HG02798 (cell line): ENCODE measurements around the gene CASTOR1.
A peak's percentile ranks its signal among the peaks of the same experiment; 100 is the strongest.

Source experiments
- ATAC-seq: cut with Tn5 transposase; IDR thresholded peaks from one replicate; pipeline ENCODE4 v1.9.1; 2021; ENCODE audit warnings: mild to moderate bottlenecking; ENCODE audit not compliant: unreplicated experiment, poor library complexity

The CASTOR1 gene

DNA sequence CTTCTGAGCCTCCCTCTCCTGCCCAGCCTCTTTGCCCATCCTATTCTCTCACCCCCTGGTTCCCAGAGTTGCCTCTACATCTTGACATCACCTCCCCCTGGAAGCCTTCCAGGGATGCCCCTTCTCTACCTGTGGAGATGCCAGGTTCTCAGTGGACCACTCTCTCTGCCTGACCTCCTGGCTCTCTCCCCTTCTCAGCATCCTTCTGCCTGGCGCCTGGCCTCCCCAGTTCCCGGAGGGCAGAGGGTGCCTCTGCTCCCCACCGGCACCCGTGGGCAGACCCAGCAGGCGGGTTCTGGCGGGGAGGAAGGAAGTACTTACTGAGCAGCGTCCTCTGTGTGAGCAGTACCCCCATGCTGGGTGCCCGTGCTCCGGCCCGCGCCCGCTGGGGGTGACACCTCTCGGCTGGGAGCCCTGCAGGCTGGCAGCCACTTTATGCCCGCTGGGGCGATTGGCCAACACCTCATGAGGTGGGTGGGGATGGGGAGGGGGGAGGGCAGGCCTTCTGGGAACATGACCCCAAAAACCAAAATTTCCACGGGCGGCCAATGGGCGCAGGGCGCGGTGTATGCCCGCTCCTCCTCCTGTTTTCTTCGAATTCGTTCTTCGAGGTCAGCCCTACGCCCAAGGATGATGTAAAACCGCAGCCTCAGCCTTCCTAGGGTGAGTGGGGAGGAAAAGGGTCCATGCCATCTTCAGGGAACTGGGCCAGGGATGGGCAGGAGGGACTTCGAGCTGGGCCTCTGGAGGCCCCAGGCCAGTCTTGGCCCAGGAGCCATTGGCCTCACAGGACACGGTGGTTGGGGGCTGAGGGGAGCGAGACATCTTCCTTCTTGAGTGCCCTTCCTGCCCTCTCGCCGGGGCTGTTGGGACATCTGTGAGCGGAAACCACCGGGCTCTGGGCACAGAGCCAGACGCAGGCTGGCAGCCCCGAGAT, 22.6 kb downstream of the CASTOR1 start, which contains the start of gene OSM:
OSM (minus strand) TSS at position 407 of the 937 bp plus-strand sequence; CDS start at position 355, 52 bp downstream.
- ATAC-seq = no peak

DNA sequence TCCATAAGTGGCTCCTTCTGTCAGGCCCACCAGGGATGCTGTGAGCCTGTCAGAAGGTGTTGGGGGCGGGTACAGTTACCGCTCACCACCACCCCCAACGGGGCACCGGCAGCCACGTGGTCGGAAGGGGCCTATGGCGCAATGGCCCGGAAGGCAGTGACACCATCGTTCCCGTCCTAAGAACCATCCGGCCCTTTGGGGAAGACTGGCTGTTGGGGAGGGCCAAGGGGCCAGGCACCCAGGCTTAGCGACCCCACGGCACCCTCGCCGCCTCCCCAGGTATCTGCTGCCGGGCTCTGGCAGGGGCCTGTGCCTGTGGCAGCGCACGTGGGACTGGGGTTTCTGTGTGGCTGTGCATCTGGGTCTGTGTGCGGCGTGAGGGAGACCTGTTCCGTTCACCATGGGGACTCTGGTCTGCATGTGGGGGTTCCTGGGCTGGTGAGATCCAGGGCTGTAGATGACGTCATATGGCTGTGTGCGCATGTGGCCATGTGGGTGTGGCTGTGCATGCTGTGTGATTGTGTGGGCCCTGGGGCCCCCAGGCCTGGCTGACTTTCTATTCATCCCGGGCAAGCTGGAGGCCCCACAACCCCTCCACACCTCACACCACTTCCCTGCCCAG, 23.4 kb downstream of the CASTOR1 start:
- ATAC-seq = peak; percentile 71

DNA sequence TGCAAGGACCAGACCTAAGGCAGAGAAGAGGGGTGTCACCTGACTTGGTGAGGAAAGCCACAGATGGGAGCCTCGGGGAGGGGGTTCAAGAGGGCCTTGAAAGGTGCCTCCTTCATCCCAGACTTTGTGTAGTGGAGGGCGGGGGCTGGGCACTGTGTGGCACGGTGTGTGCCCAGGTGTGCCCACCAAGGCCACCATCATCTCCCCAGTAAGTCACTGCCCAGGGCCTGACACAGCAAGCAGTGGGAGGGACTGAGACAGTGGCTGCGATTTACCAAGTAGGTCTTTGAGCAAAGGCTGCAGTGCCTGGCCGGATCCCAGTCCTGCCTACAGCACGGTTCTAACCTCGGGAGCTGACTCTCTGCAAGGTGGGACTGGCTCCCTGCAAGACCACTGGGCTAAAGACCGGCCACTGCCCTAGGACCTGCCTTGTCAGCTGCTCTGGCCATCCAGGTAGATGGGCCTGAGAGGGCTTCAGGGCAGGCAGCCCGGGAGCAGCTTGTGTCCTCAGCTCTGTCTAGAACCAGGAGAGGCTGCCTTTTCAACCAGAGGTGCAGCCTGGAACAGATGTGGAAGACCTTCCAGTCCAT, 24.1 kb downstream of the CASTOR1 start:
- peak; percentile 1 for ATAC-seq

DNA sequence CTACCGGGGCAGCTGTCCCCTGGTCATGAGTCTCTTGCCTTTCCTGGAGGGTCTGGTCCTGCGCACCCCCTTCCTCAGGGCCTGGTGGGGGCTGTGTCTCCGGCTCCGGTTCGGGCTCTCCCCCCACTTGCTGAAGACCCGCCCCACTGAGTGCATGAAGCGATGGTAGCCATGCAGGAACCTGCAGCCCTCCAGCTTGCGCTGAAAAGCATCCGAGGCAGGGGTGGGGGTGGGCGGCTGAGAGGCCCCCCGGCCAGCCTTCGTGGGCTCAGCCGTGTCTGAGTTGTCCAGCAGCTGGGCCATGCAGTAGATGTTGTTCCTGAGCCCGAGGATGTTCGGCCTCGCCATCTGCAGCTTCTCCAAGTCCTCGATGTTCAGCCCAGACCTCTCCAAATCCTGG, 25.4 kb downstream of the CASTOR1 start:
- ATAC-seq = no peak

DNA sequence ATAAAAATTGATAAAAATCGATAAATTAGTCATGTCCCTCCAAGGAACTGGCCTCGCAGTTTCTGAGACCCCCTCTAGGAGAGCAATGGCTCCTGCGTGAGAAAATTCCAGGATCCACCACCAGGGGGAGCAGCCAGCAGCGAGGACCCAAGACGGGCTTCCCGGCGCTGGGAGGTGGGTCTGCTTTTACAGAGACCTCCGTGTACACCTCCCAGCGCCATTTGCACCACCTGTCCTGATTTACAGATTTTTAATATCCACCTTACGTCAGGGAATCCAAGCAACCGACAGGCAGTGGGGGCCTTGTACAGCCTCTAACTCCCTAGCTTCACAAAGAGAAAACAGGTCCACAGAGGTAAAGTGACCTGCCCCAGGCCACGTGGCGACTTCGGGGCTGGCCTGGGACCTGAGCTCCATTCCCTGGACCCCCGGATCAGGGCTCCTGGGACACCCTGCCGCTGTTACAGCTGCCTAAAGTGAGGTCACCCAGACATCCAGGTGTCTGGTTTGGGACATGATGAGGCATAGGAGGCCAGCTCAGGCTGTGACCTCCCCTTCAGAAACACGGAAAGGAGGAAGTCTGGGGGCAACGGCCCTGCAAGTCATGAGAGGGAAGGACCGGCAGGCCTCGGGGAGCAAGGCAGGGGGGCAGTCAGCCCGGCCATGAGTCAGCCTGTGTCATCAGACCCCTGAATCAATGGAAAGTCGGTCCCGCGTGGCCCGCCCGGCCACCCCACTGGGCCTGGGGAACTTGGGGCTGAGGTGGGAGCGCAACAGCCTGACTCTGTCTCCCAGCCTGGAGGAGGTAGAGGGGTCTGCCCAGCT, 26.2 kb downstream of the CASTOR1 start:
- peak; percentile 25 for ATAC-seq

DNA sequence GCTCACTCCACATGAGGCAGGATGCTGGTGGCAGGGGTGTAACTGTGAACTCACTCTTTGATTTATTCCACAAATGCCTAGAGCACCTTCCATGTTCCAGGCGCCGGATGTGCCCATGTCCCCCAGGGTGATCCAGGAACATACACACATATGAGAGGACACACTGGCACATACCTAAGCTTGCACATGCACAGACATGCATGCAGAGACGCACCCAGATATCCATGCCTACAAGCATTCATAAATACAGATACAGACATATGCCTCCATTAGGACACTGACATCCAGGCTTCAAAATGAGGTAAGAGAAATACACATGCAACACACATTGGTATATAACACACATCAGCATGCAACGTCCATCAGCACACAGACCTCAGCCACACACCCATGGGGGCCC, 27.2 kb downstream of the CASTOR1 start:
- ATAC-seq = no peak

DNA sequence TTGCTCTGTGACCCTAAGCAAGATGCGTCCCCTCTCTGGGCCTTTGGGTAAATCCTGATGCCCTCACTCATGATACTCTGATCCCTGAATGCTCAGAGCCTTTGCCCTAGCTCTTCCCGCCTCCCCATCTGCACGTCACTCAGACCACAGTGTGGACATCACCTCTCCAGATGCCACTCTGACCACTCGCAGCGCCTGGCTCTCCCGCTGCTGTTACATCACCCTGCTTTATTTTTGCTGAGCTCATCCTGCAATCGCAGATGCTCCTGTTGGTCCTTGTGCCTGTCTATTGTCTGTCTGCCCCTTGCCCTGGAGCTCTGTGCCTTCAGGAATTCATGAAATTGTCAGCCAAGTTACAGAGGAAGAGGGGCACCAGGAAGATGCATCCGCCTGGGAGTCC, 28.2 kb downstream of the CASTOR1 start:
- no peak for ATAC-seq

DNA sequence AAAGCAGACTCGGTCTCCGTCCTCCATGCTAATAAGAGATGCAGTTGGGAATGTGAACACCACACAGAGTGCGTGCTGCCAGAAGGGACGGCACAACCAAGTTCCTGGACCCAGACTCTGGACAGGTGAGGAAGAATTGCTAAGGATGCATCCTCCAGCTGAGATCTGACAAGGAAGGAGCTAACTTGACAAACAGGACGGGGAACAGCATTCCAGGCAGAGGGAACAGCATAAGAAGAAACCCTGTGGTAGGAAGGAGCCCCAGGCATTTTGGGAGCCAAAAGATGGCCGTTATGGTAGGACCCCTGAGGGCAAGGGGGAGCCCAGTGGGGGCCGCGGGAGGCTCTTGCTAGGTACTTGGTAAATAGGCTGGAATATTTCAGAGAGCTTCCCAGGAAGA, 28.6 kb downstream of the CASTOR1 start:
- no peak for ATAC-seq

DNA sequence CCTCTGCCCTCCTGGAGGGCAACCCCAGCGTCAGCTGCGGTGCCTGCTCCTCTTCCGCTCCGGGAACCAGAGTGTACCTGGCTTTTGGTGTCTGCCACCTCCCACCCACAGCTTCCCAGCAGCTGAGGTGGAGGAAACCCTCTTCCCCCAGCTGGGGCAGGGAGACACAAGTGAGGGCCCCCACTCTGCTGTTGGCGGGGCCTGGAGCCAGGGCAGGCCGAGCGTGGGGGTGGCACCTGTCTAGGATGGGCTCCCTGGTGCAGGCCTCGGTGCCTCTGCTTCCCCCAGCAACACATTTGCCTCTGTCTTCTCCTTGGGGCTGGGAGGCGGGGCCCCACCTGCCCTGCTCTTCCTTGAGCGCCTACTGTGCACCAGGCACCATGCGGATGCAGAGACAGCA, 29.0 kb downstream of the CASTOR1 start:
- ATAC-seq = no peak

DNA sequence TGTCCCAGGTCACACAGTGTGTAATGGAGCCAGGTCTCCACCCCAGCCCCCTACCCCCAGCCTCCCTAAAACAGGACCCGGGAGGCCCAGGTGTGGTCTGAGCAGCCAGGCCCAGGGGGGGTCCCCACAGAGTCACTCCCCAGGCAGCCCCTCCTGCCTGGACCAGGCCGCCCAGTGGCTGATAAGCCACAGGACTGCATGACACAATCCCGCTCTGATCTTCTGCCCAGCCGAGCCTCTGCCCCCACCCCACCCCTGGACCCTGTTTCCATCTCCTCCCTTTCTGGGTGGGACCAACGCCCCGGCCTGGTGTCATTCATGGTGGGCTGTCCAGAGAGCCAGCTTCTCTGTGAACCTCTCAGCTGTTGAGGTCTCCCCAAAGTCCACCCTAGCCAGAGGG, 35.0 kb downstream of the CASTOR1 start:
- ATAC-seq = no peak

DNA sequence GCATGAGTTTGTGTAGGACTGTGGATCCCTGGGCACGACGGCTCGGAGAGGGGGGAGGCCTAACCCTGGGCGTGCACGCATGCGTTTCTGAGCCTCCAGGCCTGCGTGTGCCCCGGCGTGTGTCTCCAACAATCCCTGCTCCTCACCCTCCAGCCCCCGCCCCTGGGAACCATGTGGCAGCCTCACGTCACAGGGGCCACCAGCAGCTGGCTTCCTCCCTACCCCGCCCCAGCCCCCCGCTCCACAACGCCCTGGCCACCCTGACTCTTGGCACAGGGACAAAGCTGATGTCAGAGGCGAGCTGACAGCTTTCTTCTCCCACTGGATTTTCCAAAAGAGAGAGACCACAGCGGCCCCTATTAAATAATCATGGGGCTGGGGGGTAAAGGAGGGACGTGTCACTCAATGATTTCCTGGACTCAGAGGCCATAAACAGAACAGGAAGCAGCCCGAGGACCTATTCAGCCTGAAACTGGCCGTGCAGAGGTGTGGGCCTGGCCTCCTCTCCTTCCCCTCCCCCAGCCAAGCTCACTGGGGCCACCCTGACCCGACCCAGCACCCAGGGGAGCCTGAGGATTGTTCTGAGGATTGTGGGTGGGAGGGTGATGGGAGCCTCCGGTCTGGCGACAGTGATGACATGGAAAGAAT, 36.0 kb downstream of the CASTOR1 start:
- ATAC-seq = no peak

DNA sequence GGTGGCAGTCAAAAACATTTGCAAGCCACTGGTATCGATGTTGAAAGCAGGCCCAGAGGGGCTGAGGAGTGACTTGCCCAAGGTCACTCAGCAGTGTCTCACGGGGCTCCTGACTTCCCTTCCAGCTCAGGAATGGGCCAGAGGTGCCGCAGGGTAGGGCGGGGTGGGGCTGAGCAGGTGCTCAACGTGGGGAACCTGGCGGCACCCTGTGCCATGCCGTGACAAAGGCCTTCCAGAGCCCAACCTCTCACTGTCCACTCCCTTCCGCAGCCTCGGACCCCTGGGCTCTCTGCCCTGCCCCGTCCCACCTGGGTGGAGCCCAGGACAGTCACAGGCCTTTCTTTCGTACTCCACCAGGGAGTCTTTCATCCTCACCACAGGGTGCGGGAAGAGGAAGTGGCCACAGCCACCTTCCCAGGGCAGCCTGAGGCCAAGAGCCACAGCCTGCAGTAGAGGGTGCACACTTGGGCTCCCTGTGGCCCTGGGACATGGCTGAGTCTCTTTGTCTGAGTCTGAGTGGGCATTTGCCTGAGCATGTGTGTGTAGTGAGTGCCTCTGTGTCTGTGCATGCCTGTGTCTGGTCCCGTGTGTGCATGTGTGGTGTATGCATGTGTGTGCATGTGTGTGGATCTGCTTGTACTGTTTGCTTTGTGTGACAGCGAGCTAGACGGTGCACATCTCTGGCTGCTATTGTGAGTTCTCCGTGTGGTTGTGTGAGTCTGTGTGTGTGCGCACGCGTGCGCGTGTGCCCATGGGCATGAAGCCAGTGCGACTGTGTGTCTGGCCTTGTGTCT, 36.7 kb downstream of the CASTOR1 start:
- ATAC-seq = no peak

DNA sequence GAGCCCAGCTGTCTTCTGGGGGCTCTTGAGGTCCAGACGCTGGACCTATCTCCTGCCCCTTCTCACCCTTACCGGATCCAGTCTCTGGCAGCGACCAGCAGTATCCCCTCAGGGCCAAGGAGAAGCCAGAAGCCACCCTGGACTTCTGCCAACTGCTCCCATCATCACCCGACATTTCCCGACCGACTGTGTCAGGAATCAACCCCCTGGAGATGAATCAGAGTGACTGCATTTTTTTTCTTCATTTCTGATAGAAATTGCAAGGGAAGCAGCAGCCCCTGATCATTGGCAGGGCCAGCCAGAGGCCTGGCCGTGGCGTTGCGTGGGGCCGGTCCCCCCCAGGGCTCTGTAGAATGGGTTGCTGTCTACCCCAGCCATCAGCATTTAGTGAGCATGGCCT, 37.6 kb downstream of the CASTOR1 start:
- ATAC-seq = no peak

DNA sequence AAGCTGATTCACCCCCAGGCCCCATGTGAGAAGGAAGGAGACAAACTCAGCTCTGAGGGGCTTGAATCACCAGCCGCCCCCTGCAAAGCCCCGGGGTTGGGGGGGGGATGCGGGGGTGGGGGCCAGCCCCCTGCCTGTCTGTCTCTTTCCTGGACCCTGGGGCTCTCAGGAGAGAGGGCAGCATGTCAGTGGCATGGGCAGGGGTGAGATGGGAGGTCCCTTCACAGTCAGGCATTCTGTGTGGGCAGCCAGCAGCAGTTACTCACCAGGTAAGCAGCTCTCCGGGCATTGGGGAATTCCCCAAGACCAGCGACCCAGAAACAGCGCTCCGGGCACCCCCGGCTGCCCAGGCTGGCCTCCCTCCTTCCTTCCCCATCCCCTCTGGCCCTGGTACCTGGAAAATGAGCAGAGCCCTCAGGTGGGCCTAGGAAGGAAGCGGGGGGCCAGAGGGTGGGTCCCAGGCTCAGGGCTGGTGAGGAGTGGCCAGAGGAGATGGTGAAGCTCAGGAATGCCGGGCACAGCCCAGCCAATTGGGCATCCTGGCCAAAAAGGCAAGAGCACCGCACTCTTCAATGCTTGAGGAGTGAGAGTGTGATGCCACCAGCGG, 38.5 kb downstream of the CASTOR1 start:
- ATAC-seq = no peak

DNA sequence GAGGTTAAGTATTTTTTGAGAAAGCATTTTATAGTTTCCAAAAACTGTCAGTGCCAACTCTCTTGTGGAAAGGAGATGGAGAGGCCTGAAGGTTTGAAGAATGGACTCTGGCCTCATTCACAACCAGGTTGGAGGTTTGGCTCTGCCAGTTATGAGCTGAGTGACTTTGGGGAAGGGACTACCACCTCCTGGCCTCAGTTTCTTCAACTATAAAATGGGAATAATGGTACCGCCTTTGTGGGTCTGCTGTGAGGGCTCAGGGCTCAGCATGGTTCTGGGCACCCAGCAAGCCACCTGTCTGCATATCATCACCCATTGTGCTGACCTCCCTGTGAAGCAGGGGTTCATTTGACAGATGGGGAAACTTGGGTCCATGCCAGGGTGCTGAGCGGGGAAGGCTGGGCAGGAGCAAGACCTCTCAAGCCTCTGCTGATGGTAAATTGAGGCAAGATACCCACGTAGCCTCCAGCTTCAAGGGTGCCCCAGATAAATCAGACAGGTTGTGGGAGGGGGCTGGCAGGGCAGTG, 39.2 kb downstream of the CASTOR1 start:
- no peak for ATAC-seq

DNA sequence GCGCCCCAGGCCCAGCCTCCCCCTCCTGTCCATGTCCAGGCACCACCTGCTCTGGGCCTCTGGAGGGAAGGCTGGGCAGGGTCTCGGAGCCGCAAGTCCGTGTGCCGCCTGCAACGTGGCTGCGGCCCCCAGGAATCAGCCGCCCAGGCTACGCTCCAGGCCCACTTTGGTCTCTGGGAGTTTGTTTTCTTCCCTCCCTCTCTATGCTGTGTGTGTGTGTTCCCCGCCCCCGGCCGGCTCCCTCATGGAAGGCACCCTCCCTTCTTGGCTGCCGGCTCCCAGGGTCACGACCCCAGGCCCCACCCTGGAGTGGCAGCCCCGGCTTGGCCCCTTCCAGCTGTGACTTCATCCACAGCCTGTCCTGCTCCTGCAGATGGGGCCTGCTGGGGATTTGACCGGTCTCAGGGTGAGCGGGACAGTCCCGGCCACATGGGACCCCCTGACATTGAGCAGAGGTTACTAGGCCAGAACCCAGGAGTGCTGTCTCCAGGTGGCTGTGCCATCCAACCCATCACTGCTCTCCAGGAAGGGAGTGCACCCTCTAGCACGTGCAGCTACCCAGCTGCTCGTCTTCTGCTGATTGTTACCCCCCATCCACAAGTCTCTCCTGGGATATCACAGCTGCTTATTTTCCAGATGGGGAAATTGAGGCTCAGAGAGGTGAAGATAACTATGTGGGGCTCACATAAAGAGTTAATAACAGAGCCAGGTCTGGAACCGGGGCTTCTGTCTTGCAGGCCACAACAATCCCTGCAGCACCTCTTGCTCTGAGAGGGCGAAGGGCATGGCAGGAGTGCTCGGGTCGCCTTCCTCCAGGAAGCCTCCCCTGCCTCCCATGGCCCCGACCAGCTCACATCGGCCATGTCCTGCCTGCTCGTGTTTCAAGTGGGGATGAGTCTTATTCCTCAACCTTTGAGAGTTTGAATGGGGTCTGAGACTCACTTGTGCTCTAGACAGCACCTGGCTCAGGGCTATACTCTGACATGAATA, 40.0 kb downstream of the CASTOR1 start:
- no peak for ATAC-seq

DNA sequence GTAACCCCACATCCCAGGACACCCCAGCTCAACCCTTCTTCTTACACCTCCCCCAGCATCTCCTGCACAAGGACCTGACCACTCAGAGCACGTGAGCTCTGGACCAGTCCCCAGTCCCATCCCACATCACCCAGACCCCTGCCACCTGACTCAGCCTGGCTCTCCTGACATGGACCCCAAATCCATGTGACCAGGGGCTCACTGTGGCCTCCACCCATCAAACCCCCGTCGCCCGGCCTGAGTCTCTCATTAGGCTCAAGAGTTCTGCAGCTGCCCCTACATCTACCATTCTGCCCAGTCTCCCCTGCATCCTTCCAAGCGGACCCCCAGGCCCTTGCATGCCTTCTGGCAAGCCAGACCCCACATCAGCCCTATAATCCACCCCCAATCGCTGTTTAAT, 40.8 kb downstream of the CASTOR1 start:
- ATAC-seq = no peak
